ENCODE data around the gene SRGAP2. TPM values are rescaled to one million over a fixed set of nuclear protein-coding genes. Genes with fewer than 3 reads are reported as not detected.
"Not testable (repeated sequence)": the region's sequence is repeated elsewhere in the genome, so short reads cannot be mapped to it uniquely, and the experiment has no call there.

Gene SRGAP2
- total RNA-seq, 1 donor from 2014 or later, result 75.5 TPM

GRCh38 chr1:206205569-206205968 is 2.2 kb downstream of the SRGAP2 start:
- DNase-seq, result not testable (repeated sequence)

GRCh38 chr1:206210802-206211201 is 7.5 kb downstream of the SRGAP2 start:
- peak; percentile 2 for DNase-seq

GRCh38 chr1:206215600-206216392 is 12.5 kb downstream of the SRGAP2 start:
- not testable (repeated sequence) for DNase-seq

- DNase-seq, result not testable (repeated sequence)
Observed at GRCh38 chr1:206218285-206218684, 14.9 kb downstream of the SRGAP2 start.

GRCh38 chr1:206218765-206219164 is 15.4 kb downstream of the SRGAP2 start:
- not testable (repeated sequence) for DNase-seq

- DNase-seq, result not testable (repeated sequence)
Observed at GRCh38 chr1:206219514-206220331, 16.4 kb downstream of the SRGAP2 start.

- not testable (repeated sequence) for DNase-seq
Observed at GRCh38 chr1:206220332-206221000, 17.1 kb downstream of the SRGAP2 start.

GRCh38 chr1:206221585-206221984 is 18.2 kb downstream of the SRGAP2 start:
- not testable (repeated sequence) for DNase-seq

GRCh38 chr1:206224190-206224776 is 20.9 kb downstream of the SRGAP2 start:
- DNase-seq, result not testable (repeated sequence)

GRCh38 chr1:206225386-206225785 is 22.0 kb downstream of the SRGAP2 start:
- not testable (repeated sequence) for DNase-seq

- DNase-seq, result not testable (repeated sequence)
Observed at GRCh38 chr1:206226886-206227285, 23.5 kb downstream of the SRGAP2 start.

GRCh38 chr1:206229286-206229685 is 25.9 kb downstream of the SRGAP2 start:
- DNase-seq, result not testable (repeated sequence)

- DNase-seq, result not testable (repeated sequence)
Observed at GRCh38 chr1:206231989-206232388, 28.6 kb downstream of the SRGAP2 start.

GRCh38 chr1:206232970-206233645 is 29.8 kb downstream of the SRGAP2 start:
- DNase-seq, result not testable (repeated sequence)

- DNase-seq, result not testable (repeated sequence)
Observed at GRCh38 chr1:206234189-206234916, 31.0 kb downstream of the SRGAP2 start.

- not testable (repeated sequence) for DNase-seq
Observed at GRCh38 chr1:206235190-206235589, 31.8 kb downstream of the SRGAP2 start.

- DNase-seq, result peak; percentile 76
Observed at GRCh38 chr1:206240288-206240687, 36.9 kb downstream of the SRGAP2 start.

GRCh38 chr1:206243335-206243734 is 40.0 kb downstream of the SRGAP2 start:
- peak; percentile 7 for DNase-seq

GRCh38 chr1:206245479-206245878 is 42.1 kb downstream of the SRGAP2 start:
- not testable (repeated sequence) for DNase-seq

GRCh38 chr1:206246129-206246886 is 43.0 kb downstream of the SRGAP2 start:
- not testable (repeated sequence) for DNase-seq
